ENCODE results near the gene CCDC126. TPM values are rescaled to one million over a fixed set of nuclear protein-coding genes. Genes with fewer than 3 reads are reported as not detected.

Gene CCDC126
- total and polyA plus RNA-seq, 9 of the 15 experiments (the other 6 are each of a cell fraction or from before 2014, with no cell fraction given): 3.0 to 16.2 (median 5.2) TPM

GRCh38 chr7:23570592-23571200, 26.5 kb upstream of the CCDC126 start (continued):
- TF ChIP-seq REST (IDR thresholded peaks at IDR 0.05; ENCODE audit: borderline replicate concordance): peak; percentile 91
- TF ChIP-seq REST (CRISPR knock-in tag; IDR thresholded peaks at IDR 0.05; ENCODE audit: low read depth): no peak
- TF ChIP-seq ARID2 (IDR thresholded peaks at IDR 0.05): peak; percentile 81
- TF ChIP-seq ZNF639 (CRISPR knock-in tag; conservative IDR thresholded peaks at IDR 0.05 in 1 of 2, IDR thresholded peaks at IDR 0.05 in 1 of 2): no peak
- TF ChIP-seq ZBTB49 (CRISPR knock-in tag; IDR thresholded peaks at IDR 0.05; ENCODE audit: borderline replicate concordance): no peak
- 0 out of 2 replicates have a peak, but pooled peaks have one; percentile 20 for TF ChIP-seq ARID3A (IDR thresholded peaks at IDR 0.05; ENCODE audit: borderline replicate concordance, low read depth, low read length)
- no peak for TF ChIP-seq JUNB (CRISPR knock-in tag; conservative IDR thresholded peaks at IDR 0.05)
- TF ChIP-seq THRAP3 (IDR thresholded peaks at IDR 0.05; ENCODE audit: borderline replicate concordance): no peak
- TF ChIP-seq TOE1 (IDR thresholded peaks at IDR 0.05; ENCODE audit: borderline replicate concordance): no peak
- TF ChIP-seq TOE1 (CRISPR knock-in tag; IDR thresholded peaks at IDR 0.05; ENCODE audit: borderline replicate concordance, low read depth): no peak
- TF ChIP-seq ZNF124 (CRISPR knock-in tag; IDR thresholded peaks at IDR 0.05): no peak
- peak; percentile 53; the same call in 1 of the 2 replicates for TF ChIP-seq CC2D1A (IDR thresholded peaks at IDR 0.05)
- peak; percentile 56; the same call in 1 of the 2 replicates for TF ChIP-seq CTBP1 (IDR thresholded peaks at IDR 0.05; ENCODE audit: borderline replicate concordance)
- TF ChIP-seq ZNF766 (CRISPR knock-in tag; conservative IDR thresholded peaks at IDR 0.05): no peak
